Kidney epithelial cell (primary cell): ENCODE measurements around the gene SLC8A1. TPM values are rescaled to one million over a fixed set of nuclear protein-coding genes. Genes with fewer than 3 reads are reported as not detected.

ENCODE experiments used
- DNase-seq: peaks from one replicate; pipeline ENCODE4 v3.0.0-alpha.2; 2010; ENCODE audit warnings: low read depth
- H3K27me3 ChIP-seq: 2 replicates; pipeline ENCODE4 v1.6.0; 2011; ENCODE audit warnings: low read length; ENCODE audit not compliant: control insufficient read depth, insufficient read depth
- H3K36me3 ChIP-seq: 2 replicates; pipeline ENCODE4 v1.5.1; 2011; ENCODE audit warnings: low read length; ENCODE audit not compliant: control insufficient read depth, insufficient read depth
- H3K4me3 ChIP-seq: 2 replicates; pipeline ENCODE4 v1.5.1; 2011; ENCODE audit warnings: low read depth, mild to moderate bottlenecking, control low read depth, low read length
- total RNA-seq: library from RNA; depleted of rRNA; stranded (reverse); fragments of >200 nt; gene quantifications from 2 replicates; pipeline ENCODE4 v1.2.3, GENCODE V29; 2015
- TF ChIP-seq, protein P1 (sequence below): IDR thresholded peaks from 2 replicates; pipeline ENCODE4 v1.5.1; 2011; ENCODE audit warnings: mild to moderate bottlenecking, moderate library complexity, low read length, control low read depth, inconsistent platforms; ENCODE audit not compliant: insufficient read depth, poor library complexity, severe bottlenecking

Gene SLC8A1
- total RNA-seq, 1 donor from 2014 or later: 3.2 TPM

- Histone ChIP-seq H3K36me3 (no peaks in the 10 kb centered on the region), H3K4me3 (no peak overlapping the region), H3K27me3 (no peaks in the 10 kb centered on the region)
- TF ChIP-seq, protein P1, sequence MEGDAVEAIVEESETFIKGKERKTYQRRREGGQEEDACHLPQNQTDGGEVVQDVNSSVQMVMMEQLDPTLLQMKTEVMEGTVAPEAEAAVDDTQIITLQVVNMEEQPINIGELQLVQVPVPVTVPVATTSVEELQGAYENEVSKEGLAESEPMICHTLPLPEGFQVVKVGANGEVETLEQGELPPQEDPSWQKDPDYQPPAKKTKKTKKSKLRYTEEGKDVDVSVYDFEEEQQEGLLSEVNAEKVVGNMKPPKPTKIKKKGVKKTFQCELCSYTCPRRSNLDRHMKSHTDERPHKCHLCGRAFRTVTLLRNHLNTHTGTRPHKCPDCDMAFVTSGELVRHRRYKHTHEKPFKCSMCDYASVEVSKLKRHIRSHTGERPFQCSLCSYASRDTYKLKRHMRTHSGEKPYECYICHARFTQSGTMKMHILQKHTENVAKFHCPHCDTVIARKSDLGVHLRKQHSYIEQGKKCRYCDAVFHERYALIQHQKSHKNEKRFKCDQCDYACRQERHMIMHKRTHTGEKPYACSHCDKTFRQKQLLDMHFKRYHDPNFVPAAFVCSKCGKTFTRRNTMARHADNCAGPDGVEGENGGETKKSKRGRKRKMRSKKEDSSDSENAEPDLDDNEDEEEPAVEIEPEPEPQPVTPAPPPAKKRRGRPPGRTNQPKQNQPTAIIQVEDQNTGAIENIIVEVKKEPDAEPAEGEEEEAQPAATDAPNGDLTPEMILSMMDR: no peak
- no peak for DNase-seq
These were observed 19.2 kb upstream of the SLC8A1 start for GRCh38 chr2:40470822-40471813.

- H3K4me3 ChIP-seq: no peak overlapping the region
- no peak for DNase-seq
- TF ChIP-seq, protein P1: no peak
- H3K36me3 ChIP-seq: no peaks in the 10 kb centered on the region
- no peaks in the 10 kb centered on the region for H3K27me3 ChIP-seq
These were observed 15.2 kb upstream of the SLC8A1 start for GRCh38 chr2:40466935-40467572.

GRCh38 chr2:40466332-40466906 lies 14.5 kb upstream of the SLC8A1 start:
- no peak for DNase-seq
- TF ChIP-seq, protein P1: no peak

DNA sequence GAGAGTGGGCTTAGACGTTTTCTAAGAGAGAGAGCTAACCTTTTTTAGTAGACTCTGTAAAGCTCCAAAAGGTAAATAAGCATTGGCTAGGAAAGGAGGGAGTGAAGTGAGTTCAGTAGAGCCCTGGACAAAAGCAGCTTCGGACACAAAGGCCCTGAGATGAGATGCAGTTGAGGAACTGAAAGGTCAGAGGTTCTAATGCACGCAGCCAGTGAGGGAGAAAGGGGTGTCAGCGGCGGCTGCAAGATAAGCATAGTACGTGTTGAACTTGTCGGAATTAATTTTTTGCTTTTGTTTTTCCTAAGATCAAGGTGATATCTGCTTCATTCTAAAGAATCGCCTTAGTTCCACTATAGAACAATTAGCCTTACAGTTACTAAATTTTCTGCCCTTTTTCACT lies 11.2 kb upstream of the SLC8A1 start:
- TF ChIP-seq, protein P1: no peak
- no peak for DNase-seq
- H3K27me3 ChIP-seq: no peaks in the 10 kb centered on the region
- no peak overlapping the region for H3K4me3 ChIP-seq
- no peaks in the 10 kb centered on the region for H3K36me3 ChIP-seq

More at GRCh38 chr2:40466332-40466906, 14.5 kb upstream of the SLC8A1 start:
- Histone ChIP-seq H3K4me3 (no peak overlapping the region), H3K27me3 (no peaks in the 10 kb centered on the region), H3K36me3 (no peaks in the 10 kb centered on the region)

DNA sequence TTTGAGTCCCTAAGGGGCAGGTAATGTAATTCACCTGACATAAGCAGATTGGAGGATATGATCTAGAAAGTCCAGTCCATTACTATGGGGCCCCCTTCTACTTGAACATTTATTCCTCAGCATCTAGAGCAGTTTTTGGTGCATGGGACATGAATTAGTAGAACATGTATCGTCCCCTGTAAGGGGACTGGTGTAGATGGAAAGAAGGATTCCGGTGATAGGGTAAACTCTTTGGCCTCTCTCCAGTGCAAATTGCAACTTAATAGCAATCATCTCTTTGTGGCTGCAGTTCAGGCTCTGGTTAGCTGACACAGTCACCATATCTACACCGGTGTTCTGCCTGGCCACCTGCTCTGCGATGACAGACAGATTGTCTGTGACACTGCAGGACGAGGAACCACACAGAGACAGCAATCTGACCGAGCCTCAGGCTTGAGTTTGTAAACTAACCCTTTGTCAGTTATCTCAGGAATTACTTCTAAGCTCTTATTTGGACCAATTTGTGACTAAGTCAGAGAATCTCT lies 6.4 kb upstream of the SLC8A1 start:
- TF ChIP-seq, protein P1: no peak
- no peak overlapping the region for H3K4me3 ChIP-seq
- no peaks in the 10 kb centered on the region for H3K27me3 ChIP-seq
- DNase-seq: no peak
- no peaks in the 10 kb centered on the region for H3K36me3 ChIP-seq
